Thymus (tissue), 11 donors: ENCODE results near the gene CRKL. TPM values are rescaled to one million over a fixed set of nuclear protein-coding genes. Genes with fewer than 3 reads are reported as not detected.
"Not testable (repeated sequence)": the region's sequence is repeated elsewhere in the genome, so short reads cannot be mapped to it uniquely, and the experiment has no call there.

Experiments used
- DNase-seq, 9 donors: peaks; one replicate each; pipeline ENCODE4 v3.0.0-alpha.2; 2013; ENCODE audit warnings: low spot score in 9 of 9, low read depth in 6 of 9, missing footprints in 1 of 9
- H3K27ac ChIP-seq, 2 donors: one replicate each; pipeline ENCODE4 v1.5.1; 2013; ENCODE audit warnings: control low read depth in 1 of 2, low read depth in 1 of 2, low read length in 1 of 2, mild to moderate bottlenecking in 1 of 2, moderate library complexity in 1 of 2
- H3K27me3 ChIP-seq, 2 donors: one replicate each; pipeline ENCODE4 v1.5.1; 2013; ENCODE audit warnings: low read length in 1 of 2; ENCODE audit not compliant: control insufficient read depth in 2 of 2, insufficient read depth in 1 of 2
- H3K36me3 ChIP-seq, 2 donors: one replicate each; pipeline ENCODE4 v1.5.1; 2013; ENCODE audit warnings: low read length in 1 of 2, mild to moderate bottlenecking in 1 of 2, moderate library complexity in 1 of 2; ENCODE audit not compliant: control insufficient read depth in 2 of 2, insufficient read depth in 2 of 2
- H3K4me1 ChIP-seq, 2 donors: one replicate each; pipeline ENCODE4 v1.5.1; 2013; ENCODE audit warnings: low read length in 2 of 2; ENCODE audit not compliant: control insufficient read depth in 2 of 2, insufficient read depth in 2 of 2
- H3K4me3 ChIP-seq, 2 donors: one replicate each; pipeline ENCODE4 v1.5.1; 2013; ENCODE audit warnings: low read length in 2 of 2, control low read depth in 1 of 2, mild to moderate bottlenecking in 1 of 2
- H3K9me3 ChIP-seq, 2 donors: one replicate each; pipeline ENCODE4 v1.5.1; 2013; ENCODE audit warnings: low read length in 1 of 2, mild to moderate bottlenecking in 1 of 2; ENCODE audit not compliant: control insufficient read depth in 2 of 2, insufficient read depth in 1 of 2
- WGBS: extraction: QIAGEN DNeasy Blood & Tissue Kit; methylation state at CpG from one replicate; pipeline ENCODE4 v1.1.7; 2013; 5-methylcytosine and 5-hydroxymethylcytosine counted together
- polyA plus RNA-seq: library from polyadenylated mRNA; stranded (reverse); fragments of 200-250 nt; gene quantifications from one replicate; pipeline ENCODE4 v1.2.3, GENCODE V29; 2013
- total RNA-seq: library from RNA; stranded (reverse); fragments of 120-200 nt; gene quantifications from one replicate; pipeline ENCODE4 v1.2.4, GENCODE V29; 2013
- donor health status: healthy.

Gene CRKL
- total and polyA plus RNA-seq, 2 donors = 21.9 to 30.7 TPM

DNA sequence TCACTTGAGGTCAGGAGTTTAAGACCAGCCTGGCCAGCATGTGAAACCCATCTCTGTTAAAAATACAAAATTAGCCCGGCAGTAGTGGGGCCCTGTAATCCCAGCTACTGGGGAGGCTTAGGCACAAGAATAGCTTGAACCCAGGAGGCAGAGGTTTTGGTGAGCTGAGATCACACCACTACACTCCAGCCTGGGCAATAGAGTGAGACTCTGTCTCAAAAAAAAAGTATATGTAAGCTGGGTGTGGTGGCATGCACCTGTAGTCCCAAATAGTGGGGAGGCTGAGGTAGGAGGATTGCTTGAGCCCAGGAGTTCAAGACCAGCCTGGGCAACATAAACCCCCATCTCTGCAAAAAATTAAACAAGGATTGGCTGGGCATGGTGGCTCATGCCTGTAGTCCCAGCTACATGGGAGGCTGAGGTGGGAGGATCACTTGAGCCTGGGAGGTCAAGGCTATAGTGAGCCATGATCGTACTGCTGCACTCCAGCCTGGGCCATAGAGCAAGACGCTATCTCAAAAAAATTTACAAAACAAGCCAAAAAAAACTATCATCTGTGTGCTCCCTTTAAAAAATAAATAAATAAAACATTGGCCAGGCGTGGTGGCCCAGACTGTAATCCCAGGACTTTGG lies 10.8 kb downstream of the CRKL start:
- Histone ChIP-seq H3K9me3 (no peaks in the 10 kb centered on the region), H3K27ac (no peak overlapping the region), H3K36me3 (peaks cover 6 to 12% of the 10 kb centered on the region in 2 donors), H3K27me3 (no peaks in the 10 kb centered on the region), H3K4me3 (no peak overlapping the region), H3K4me1 (peaks cover 2 to 11% of the 10 kb centered on the region in 2 donors)
- WGBS = 98% methylated on average over 4 of the region's 4 CpGs
- DNase-seq = no peak

DNA sequence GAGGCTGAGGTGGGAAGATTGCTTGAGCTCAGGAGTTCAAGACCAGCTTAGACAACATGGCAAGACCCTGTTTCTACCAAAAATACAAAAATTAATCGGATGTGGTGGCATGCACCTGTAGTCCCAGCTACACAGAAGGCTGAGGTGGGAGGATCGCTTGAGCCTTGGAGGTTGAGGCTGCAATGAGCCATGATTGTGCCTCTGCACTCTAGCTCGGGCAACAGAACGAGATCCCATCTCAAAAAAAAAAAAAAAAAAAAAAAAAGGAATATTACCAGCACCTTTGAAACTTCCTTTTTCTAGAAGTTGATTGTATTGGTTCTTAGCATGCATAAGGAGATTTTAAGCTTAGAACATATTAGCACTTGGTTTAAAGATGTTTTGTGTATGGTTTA lies 11.4 kb downstream of the CRKL start:
- Histone ChIP-seq H3K4me1 (peaks cover 2 to 11% of the 10 kb centered on the region in 2 donors), H3K27me3 (no peaks in the 10 kb centered on the region), H3K27ac (no peak overlapping the region), H3K36me3 (peaks cover 10 to 14% of the 10 kb centered on the region in 2 donors), H3K9me3 (no peaks in the 10 kb centered on the region), H3K4me3 (no peak overlapping the region)
- WGBS = 96% methylated on average over 4 of the region's 4 CpGs
- DNase-seq = no peak

DNA sequence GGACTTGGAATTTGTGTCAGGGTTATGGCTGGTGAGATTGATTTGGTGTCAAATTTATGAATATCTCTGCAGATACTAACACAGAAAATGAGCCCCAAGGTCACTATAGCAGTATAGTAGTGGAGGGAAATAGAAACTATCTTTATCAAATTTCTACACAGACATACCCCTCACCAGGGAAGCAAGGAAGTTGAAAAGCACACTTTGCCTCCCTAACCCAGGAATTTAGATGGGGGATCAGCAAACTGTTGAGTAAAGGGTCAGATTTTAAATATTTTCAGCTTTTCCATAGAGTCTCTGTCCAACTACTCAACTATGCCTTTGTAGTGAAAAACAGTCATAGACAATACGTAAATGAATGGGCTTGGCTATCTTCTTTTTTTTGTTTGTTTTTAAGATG lies 12.8 kb downstream of the CRKL start:
- Histone ChIP-seq H3K27me3 (no peaks in the 10 kb centered on the region), H3K36me3 (peaks cover 22 to 25% of the 10 kb centered on the region in 2 donors), H3K4me1 (peaks cover 2 to 8% of the 10 kb centered on the region in 2 donors), H3K27ac (no peak overlapping the region), H3K9me3 (no peaks in the 10 kb centered on the region), H3K4me3 (no peak overlapping the region)
- 99% methylated on average over 1 of the region's 1 CpG for WGBS
- no peak for DNase-seq

DNA sequence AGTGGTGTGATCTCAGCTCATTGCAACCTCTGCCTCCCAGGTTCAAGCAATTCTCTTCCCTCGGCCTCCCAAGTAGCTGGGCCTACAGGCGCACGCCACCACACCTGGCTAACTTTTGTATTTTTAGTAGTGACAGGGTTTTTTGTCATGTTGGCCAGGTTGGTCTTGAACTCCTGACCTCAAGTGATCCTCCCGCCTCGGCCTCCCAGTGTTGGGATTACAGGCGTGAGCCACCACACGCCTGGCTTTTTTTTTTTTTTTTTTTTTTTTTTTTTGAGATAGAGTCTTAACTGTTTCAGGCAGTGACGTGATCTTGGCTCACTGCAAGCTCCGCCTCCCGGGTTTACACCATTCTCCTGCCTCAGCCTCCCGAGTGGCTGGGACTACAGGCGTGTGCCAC lies 13.2 kb downstream of the CRKL start:
- not testable (repeated sequence) for H3K4me3 ChIP-seq, DNase-seq, H3K27me3 ChIP-seq, H3K27ac ChIP-seq, H3K4me1 ChIP-seq, H3K9me3 ChIP-seq
- 99% methylated on average over 12 of the region's 12 CpGs for WGBS
- H3K36me3 ChIP-seq = peaks cover 26 to 27% of the 10 kb centered on the region in 2 donors

DNA sequence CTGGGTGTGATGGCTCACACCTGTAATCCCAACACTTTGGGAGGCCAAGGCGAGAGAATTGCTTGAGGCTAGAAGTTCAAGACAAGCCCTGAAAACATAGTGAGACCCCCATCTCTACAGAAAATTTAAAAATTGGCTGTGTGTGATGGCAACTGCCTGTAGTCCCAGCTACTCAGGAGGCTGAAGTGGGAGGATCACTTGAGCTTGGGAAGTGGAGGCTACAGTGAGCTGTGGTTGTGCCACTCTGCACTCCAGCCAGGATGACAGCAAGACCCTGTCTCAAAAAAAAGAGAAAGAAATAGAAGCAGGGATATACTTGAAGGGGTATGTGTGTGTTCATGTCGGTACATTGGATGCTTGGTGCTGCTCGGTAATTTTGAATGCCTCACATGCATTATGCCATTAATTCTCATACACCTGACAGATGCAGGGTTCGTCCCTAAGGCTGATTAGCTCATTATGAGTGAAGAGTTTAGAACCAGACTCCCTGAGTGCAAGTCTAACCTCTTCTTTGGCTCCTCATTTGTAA lies 14.0 kb downstream of the CRKL start:
- Histone ChIP-seq H3K4me1 (peaks cover 0 to 5% of the 10 kb centered on the region in 2 donors), H3K27me3 (no peaks in the 10 kb centered on the region), H3K36me3 (peaks cover 33% of the 10 kb centered on the region in 2 donors), H3K9me3 (no peaks in the 10 kb centered on the region), H3K27ac (no peak overlapping the region), H3K4me3 (no peak overlapping the region)
- DNase-seq = no peak
- 98% methylated on average over 4 of the region's 4 CpGs for WGBS

DNA sequence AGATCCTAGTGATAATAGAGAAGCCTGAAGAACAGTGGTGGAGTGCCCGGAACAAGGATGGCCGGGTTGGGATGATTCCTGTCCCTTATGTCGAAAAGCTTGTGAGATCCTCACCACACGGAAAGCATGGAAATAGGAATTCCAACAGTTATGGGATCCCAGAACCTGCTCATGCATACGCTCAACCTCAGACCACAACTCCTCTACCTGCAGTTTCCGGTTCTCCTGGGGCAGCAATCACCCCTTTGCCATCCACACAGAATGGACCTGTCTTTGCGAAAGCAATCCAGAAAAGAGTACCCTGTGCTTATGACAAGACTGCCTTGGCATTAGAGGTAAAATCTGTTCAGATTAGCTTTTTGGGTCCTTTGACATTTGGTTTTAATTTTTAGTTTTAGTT lies 16.7 kb downstream of the CRKL start:
- H3K36me3 ChIP-seq = peaks cover 40 to 51% of the 10 kb centered on the region in 2 donors

DNA sequence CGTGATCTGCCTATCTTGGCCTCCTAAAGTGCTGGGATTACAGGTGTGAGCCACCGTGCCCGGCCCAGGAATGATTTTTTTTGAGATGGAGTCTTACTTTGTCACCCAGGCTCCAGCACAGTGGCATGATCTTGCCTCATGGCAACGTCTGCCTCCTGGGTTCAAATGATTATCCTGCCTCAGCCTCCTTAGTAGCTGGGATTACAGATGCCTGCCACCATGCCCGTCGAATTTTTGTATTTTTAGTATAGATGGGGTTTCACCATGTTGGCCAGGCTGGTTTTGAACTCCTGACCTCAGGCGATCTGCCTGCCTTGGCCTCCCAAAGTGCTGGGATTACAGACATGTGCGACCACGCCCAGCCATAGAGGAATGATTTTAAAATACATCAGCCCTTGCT lies 17.8 kb downstream of the CRKL start:
- H3K4me1 ChIP-seq, H3K9me3 ChIP-seq, H3K27ac ChIP-seq, H3K4me3 ChIP-seq, H3K27me3 ChIP-seq, DNase-seq: not testable (repeated sequence)
- H3K36me3 ChIP-seq = peaks cover 40 to 49% of the 10 kb centered on the region in 2 donors
- 98% methylated on average over 9 of the region's 9 CpGs for WGBS

More for the DNA sequence above, 16.7 kb downstream of the CRKL start:
- H3K9me3 ChIP-seq = no peaks in the 10 kb centered on the region
- H3K4me1 ChIP-seq = peaks cover 0 to 5% of the 10 kb centered on the region in 2 donors
- WGBS = 98% methylated on average over 7 of the region's 7 CpGs
- H3K27ac ChIP-seq = no peak overlapping the region
- no peaks in the 10 kb centered on the region for H3K27me3 ChIP-seq
- no peak overlapping the region for H3K4me3 ChIP-seq
- DNase-seq = no peak

DNA sequence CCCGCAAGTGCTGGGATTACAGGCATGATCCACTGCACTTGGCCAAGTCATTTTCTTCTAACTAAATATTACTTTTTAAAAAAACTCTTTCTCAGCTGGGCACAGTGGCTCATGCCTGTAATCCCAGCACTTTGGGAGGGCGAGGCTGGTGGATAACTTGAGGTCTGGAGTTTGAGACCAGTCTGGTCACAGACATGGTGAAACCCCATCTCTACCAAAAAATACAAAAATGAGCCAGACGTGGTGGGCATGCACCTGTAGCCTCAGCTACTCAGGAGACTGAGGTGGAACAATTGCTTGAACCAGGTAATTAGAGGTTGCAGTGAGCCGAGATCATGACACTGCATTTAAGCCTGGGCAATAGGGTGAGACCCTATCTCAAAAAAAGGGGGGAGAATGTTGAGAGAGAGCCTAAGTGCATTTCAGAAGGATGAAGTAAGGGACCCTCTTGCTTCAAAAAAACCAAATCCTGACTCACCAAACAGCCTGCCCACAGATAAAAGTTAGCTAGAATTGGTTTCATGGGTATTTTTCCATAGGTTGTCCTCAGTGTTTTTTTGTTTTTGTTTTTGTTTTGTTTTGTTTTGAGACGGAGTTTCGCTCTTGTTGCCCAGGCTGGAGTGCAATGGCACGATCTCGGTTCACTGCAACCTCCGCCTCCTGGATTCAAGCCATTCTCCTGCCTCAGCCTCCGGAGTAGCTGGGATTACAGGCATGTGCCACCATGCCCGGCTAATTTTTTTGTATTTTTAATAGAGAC lies 18.8 kb downstream of the CRKL start:
- not testable (repeated sequence) for H3K27ac ChIP-seq, H3K4me3 ChIP-seq, H3K9me3 ChIP-seq, DNase-seq, H3K4me1 ChIP-seq, H3K27me3 ChIP-seq
- 95% methylated on average over 11 of the region's 11 CpGs for WGBS
- H3K36me3 ChIP-seq = peaks cover 46 to 57% of the 10 kb centered on the region in 2 donors

DNA sequence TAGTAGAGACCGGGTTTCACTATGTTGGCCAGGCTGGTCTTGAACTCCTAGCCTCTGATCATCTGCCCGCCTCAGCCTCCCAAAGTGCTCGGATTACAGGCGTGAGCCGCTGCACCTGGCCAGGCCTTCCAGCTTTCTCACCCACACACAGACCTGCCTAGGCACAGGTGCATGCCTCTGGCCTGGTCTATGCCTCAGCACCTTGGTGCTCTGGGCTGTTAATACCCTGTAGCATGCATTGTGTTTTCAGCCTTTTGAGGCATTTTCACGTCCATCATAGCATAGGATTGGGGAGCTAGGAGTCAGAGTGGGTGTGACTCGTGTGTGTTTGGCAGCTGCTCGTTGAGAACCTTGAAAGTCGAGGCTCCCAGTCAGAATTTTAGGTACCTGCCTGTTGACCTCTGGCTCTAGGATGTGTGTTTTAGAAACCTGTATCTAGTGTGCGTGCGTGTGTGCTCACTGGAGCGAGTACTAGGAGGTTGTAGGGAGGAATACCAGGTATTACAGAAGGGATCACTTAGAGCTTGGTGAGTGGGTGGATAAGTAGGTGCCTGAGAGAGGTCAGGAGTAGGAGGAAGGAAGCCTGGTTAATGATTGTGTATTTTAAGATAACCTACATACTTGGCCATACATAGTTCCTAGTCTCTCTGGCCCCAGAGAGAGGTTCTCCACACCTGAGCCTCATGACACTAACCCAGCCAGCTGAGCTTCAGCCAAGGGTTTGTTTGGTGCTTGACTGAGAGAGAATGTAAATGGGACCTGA lies 20.0 kb downstream of the CRKL start:
- no peak for DNase-seq
- peaks cover 48 to 62% of the 10 kb centered on the region in 2 donors for H3K36me3 ChIP-seq
- peak overlapping the region in 1 of 2 donors; percentile 59 for H3K27ac ChIP-seq
- WGBS = 91% methylated on average over 12 of the region's 12 CpGs
- no peaks in the 10 kb centered on the region for H3K27me3 ChIP-seq
- no peak overlapping the region for H3K4me3 ChIP-seq
- H3K9me3 ChIP-seq = no peaks in the 10 kb centered on the region
- H3K4me1 ChIP-seq = peaks cover 0 to 5% of the 10 kb centered on the region in 2 donors
